BLaER1 treated with 17β-estradiol and CSF1 and Interleukin-3, amounts not matched to agents 10 nM and 100 nM (cell line): Measurements from ENCODE around the gene PLS1.
"Not testable (repeated sequence)": the region's sequence is repeated elsewhere in the genome, so short reads cannot be mapped to it uniquely, and the experiment has no call there.

Experiments
- H3K27ac ChIP-seq, 11 experiments: shearing (Covaris generic); formaldehyde crosslinking; 2 replicates each; pipeline ENCODE4 v1.8.1; 2022
- H3K27me3 ChIP-seq, 11 experiments: shearing (Covaris generic); formaldehyde crosslinking; 2 replicates each; pipeline ENCODE4 v1.8.1; 2022
- H3K36me3 ChIP-seq, 11 experiments: shearing (Covaris generic); formaldehyde crosslinking; 2 replicates each; pipeline ENCODE4 v1.8.1; 2022
- H3K4me1 ChIP-seq, 10 experiments: shearing (Covaris generic); formaldehyde crosslinking; 2 replicates each; pipeline ENCODE4 v1.8.1; 2022
- H3K4me2 ChIP-seq, 11 experiments: shearing (Covaris generic); formaldehyde crosslinking; 2 replicates each; pipeline ENCODE4 v1.8.1; 2022
- H3K4me3 ChIP-seq, 10 experiments: shearing (Covaris generic); formaldehyde crosslinking; 2 replicates each; pipeline ENCODE4 v1.8.1; 2022
- H3K9ac ChIP-seq, 11 experiments: shearing (Covaris generic); formaldehyde crosslinking; 2 replicates each; pipeline ENCODE4 v1.8.1; 2022
- H3K9me3 ChIP-seq, 11 experiments: shearing (Covaris generic); formaldehyde crosslinking; replicated peaks in 1 of 11; 2 replicates each; pipeline ENCODE4 v1.8.1; 2022
- H4K20me1 ChIP-seq, 11 experiments: shearing (Covaris generic); formaldehyde crosslinking; 2 replicates each; pipeline ENCODE4 v1.8.1; 2022
- Cebpa-rat ChIP-seq, 11 experiments: shearing (Covaris generic); IDR thresholded peaks; 2 replicates each; pipeline ENCODE4 v1.8.1; 2022

The PLS1 gene

DNA sequence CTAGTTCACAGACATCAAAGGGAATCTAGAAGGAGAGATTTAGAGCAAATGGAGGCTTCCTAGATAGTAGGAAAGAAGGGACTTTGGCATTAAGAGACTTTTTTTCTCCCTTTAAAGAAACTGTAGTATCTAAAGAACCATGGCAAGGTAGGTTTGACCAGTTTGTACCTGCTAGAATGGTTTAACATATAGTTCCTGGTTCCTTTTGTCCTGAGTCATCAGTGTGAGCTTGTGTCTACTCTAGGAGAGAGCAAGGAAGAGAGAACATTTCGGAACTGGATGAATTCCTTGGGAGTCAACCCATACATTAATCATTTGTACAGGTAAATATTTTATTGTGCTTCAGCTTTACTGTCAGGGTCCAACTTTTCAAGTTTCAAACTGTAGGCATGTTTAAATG lies 98.0 kb downstream of the PLS1 start:
- Histone ChIP-seq H3K4me2 (no peak overlapping the region), H3K4me1 (no peaks in the 10 kb centered on the region), H3K9me3 (no peaks in the 10 kb centered on the region), H3K27ac (no peak overlapping the region), H3K36me3 (no peaks in the 10 kb centered on the region), H4K20me1 (no peaks in the 10 kb centered on the region), H3K4me3 (no peak overlapping the region), H3K9ac (no peak overlapping the region), H3K27me3 (no peaks in the 10 kb centered on the region)
- no peak for TF ChIP-seq Cebpa-rat (IDR thresholded peaks at IDR 0.05)

DNA sequence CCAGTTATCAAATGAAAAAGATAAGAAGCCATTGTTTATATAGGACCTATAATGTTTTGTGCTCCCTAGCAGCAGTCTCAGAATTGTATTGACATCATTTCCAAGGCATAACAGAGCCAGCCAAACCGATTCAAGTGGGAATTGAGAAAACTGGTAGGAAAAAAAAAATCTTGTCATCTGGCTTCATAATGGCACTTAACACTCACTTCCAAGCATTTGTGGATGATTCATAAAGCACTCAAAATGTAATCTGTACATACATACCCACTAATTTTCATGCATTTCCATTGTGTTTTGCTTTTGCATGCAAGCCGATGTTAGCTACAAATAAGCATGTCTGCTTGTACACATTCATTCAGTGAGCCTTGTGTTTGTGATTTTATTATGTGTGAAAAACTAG lies 109.0 kb downstream of the PLS1 start:
- TF ChIP-seq Cebpa-rat (IDR thresholded peaks at IDR 0.05), result no peak
- Histone ChIP-seq H3K27me3 (no peaks in the 10 kb centered on the region), H3K36me3 (no peaks in the 10 kb centered on the region), H3K4me1 (0 out of 20 replicates have a peak, but pooled peaks cover 0 to 4% (median 0%) of the 10 kb centered on the region in 10 experiments), H3K9ac (no peak overlapping the region), H3K4me2 (no peak overlapping the region), H3K9me3 (peaks cover 0 to 6% (median 0%) of the 10 kb centered on the region in 11 experiments; a peak in 2 of 22 replicates), H4K20me1 (no peaks in the 10 kb centered on the region), H3K27ac (no peak overlapping the region), H3K4me3 (no peak overlapping the region)

DNA sequence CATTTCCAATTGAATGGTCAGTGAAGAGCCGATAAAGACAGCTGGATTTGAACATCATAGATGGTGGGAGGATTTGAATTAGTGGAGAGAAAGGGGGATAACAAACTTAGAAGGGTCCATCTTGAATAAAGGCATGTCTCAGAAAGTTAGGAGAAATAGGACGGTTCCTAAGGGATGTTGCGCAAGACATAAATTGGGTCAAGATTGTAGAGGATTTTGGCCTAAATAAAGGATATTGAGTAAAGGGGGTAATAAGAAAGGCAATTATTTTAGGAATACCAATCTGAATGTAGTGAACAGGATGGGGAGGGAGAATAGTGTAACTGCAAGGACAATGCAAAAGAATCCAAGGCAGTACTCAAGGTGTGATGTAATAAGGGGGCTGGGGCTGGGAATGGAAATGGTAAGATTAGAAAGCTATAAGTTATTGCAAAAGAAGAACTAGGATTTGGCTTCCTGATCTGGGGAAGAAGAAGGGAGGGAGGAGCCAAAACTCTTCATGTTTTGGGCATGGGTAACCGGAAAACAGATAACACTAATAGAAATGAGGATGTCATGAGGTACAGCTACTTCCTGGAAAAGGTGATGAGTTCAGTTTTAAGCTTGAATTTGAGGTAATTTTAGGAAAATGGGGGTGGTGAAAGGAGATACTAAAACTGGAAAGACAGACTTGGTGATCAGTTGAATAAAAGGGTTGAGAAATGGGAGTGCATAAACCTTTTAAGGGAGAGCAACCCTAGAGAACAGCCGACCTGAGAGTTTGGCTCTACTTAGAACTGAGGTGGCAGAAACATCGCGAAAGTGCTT lies 110.3 kb downstream of the PLS1 start:
- H3K9ac ChIP-seq, result no peak overlapping the region
- no peaks in the 10 kb centered on the region for H4K20me1 ChIP-seq

DNA sequence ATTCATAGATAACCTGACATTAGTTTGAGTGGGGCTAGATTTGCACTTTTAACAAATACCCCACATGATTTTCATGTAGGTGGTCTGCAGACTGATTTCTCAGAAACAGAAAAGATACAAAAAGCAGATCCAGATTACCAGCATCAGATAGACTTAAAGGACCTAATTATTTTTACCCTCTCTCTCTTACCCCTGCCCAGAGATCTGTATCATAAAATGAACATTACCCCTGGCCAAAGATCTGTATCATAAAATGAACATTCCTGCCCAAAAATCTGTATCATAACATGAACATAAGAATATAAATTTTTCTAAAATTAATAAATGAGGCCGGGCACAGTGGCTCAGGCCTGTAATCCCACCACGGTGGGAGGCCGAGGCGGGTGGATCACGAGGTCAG lies 113.0 kb downstream of the PLS1 start:
- no peak overlapping the region for H3K4me3 ChIP-seq
- H3K9ac ChIP-seq, result no peak overlapping the region

More for the DNA sequence above, 110.3 kb downstream of the PLS1 start:
- Histone ChIP-seq H3K27ac (no peak overlapping the region), H3K4me1 (0 out of 20 replicates have a peak, but pooled peaks cover 0 to 4% (median 0%) of the 10 kb centered on the region in 10 experiments), H3K4me3 (no peak overlapping the region), H3K27me3 (no peaks in the 10 kb centered on the region), H3K4me2 (no peak overlapping the region), H3K36me3 (no peaks in the 10 kb centered on the region), H3K9me3 (no peaks in the 10 kb centered on the region)
- peak in 7 of 11 experiments; percentile 30 to 90 (median 67); a peak in 11 of 22 replicates for TF ChIP-seq Cebpa-rat (IDR thresholded peaks at IDR 0.05)

DNA sequence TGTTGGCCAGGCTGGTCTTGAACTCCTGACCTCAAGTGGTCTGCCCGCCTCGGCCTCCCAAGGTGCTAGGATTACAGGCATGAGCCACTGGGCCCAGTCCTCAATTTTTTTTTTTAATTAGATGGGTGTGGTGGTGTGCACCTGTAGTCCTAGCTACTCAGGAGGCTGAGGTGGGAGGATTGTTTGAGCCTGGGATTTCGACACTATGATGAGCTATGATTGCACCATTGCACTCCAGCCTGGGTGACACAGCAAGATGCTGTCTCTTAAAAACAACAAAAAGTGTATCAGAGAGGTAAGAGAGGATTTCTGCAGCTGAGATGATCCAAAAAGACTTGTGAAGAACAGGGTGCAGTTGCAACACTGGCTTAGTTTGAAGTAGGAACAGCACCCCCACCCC lies 118.7 kb downstream of the PLS1 start:
- H3K4me1 ChIP-seq, H4K20me1 ChIP-seq, H3K4me3 ChIP-seq, H3K36me3 ChIP-seq, H3K27me3 ChIP-seq, H3K27ac ChIP-seq, H3K9me3 ChIP-seq, H3K4me2 ChIP-seq, H3K9ac ChIP-seq: not testable (repeated sequence)

More for the DNA sequence above, 113.0 kb downstream of the PLS1 start:
- TF ChIP-seq Cebpa-rat (IDR thresholded peaks at IDR 0.05), result no peak
- Histone ChIP-seq H3K9me3 (no peaks in the 10 kb centered on the region), H3K4me1 (0 out of 20 replicates have a peak, but pooled peaks cover 0 to 4% (median 0%) of the 10 kb centered on the region in 10 experiments), H4K20me1 (no peaks in the 10 kb centered on the region), H3K27me3 (no peaks in the 10 kb centered on the region), H3K4me2 (no peak overlapping the region), H3K36me3 (no peaks in the 10 kb centered on the region), H3K27ac (no peak overlapping the region)

DNA sequence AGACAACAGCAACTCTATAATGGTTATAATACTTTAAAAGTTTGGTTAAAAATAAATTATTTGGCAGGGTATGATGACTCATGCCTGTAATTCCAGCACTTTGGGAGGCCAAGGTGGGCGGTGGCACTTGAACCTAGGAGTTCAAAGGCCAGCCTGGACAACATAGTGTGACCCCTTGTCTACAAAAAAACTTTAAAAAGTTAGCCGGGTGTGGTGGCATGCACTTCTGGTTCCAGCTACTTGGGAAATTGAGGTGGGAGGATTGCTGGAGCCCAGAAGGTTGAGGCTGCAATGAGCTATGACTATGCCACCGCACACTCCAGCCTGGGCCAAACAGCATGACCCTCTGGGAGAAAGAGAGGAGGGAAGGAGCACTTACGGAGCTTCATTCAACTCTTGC lies 119.9 kb downstream of the PLS1 start:
- H3K9me3 ChIP-seq, result no peaks in the 10 kb centered on the region
- no peaks in the 10 kb centered on the region for H3K27me3 ChIP-seq
- H3K4me3 ChIP-seq, result no peak overlapping the region
- H4K20me1 ChIP-seq, result no peaks in the 10 kb centered on the region
- H3K4me2 ChIP-seq, result no peak overlapping the region
- H3K36me3 ChIP-seq, result no peaks in the 10 kb centered on the region
- no peak overlapping the region for H3K9ac ChIP-seq
- no peaks in the 10 kb centered on the region for H3K4me1 ChIP-seq
- no peak for TF ChIP-seq Cebpa-rat (IDR thresholded peaks at IDR 0.05)
- no peak overlapping the region for H3K27ac ChIP-seq

DNA sequence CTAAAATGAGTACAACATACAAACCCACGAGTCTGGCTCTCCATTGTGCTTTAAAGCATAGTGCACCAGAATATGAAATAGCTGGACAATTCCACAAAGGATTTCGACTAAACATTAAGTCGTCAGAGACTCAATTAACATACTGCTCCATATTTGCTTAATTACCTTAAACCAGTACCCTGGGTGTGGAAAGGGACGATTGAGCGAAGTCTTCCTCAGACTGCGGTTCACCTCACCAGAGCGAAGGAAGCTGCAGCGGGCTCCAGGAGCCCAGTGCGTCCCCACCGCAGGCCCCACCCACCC lies 127.4 kb downstream of the PLS1 start:
- Histone ChIP-seq H3K9ac (peak overlapping the region in 2 of 11 experiments; percentile 87 to 88; a peak in 2 of 22 replicates), H3K4me2 (peak overlapping the region; percentile 55 to 81 (median 70); a peak in 21 of 22 replicates), H3K27ac (no peak overlapping the region; a peak in 1 of 22 replicates)

DNA sequence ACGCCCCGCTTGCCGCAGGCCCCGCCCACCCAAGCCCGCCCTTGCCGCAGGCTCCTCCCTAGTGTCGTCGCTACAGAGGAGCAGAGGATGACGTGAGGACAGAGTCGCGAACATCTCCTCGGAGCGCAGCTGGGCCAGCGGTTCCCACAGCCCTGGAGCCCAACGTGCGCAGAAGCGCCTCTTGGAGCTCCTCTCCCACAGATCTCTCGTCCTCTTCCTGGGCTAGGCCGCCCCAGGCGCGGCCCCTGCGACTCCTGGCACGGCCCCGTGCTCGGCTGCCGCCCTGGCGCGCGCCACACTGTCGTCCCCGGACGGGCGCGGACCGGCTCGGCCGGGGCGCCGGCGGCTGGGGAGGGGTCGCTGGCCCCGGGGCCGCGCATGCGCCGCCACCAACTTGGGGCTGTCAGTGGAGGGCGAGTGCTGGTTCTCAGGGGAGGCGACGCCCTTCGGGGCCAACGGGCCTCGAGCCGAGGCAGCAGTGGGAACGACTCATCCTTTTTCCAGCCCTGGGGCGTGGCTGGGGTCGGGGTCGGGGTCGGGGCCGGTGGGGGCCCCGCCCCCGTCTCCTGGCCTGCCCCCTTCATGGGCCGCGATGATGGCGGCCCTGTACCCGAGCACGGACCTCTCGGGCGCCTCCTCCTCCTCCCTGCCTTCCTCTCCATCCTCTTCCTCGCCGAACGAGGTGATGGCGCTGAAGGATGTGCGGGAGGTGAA lies 127.9 kb downstream of the PLS1 start, which contains the start of gene TRPC1:
Gene TRPC1 (plus strand): TSS at position 67 of the 714 bp plus-strand sequence. CDS start 526 bp downstream, at position 593.
- H3K9me3 ChIP-seq, result peaks cover 0 to 7% (median 0%) of the 10 kb centered on the region in 11 experiments; a peak in 5 of 22 replicates
- H4K20me1 ChIP-seq, result no peaks in the 10 kb centered on the region
- no peak for TF ChIP-seq Cebpa-rat (IDR thresholded peaks at IDR 0.05)
- H3K4me1 ChIP-seq, result peaks cover 0 to 14% (median 7%) of the 10 kb centered on the region in 10 experiments; a peak in 14 of 20 replicates
- no peaks in the 10 kb centered on the region for H3K36me3 ChIP-seq
- peak within 1 kb of the TSS; percentile 85 to 97 (median 90) for H3K4me3 ChIP-seq
- H3K27ac ChIP-seq, result peak within 1 kb of the TSS; percentile 74 to 91 (median 86)
- H3K4me2 ChIP-seq, result peak within 1 kb of the TSS; percentile 73 to 98 (median 92)
- H3K9ac ChIP-seq, result peak within 1 kb of the TSS; percentile 87 to 92 (median 90)
- H3K27me3 ChIP-seq, result peaks cover 4 to 12% (median 11%) of the 10 kb centered on the region in 11 experiments; a peak in 17 of 22 replicates

More for the DNA sequence above, 127.4 kb downstream of the PLS1 start:
- Histone ChIP-seq H3K4me3 (peak overlapping the region; percentile 85 to 97 (median 90)), H4K20me1 (no peaks in the 10 kb centered on the region), H3K36me3 (no peaks in the 10 kb centered on the region), H3K4me1 (peaks cover 0 to 14% (median 7%) of the 10 kb centered on the region in 10 experiments; a peak in 14 of 20 replicates), H3K27me3 (peaks cover 4 to 12% (median 11%) of the 10 kb centered on the region in 11 experiments; a peak in 17 of 22 replicates), H3K9me3 (peaks cover 0 to 7% (median 0%) of the 10 kb centered on the region in 11 experiments; a peak in 5 of 22 replicates)
- no peak for TF ChIP-seq Cebpa-rat (IDR thresholded peaks at IDR 0.05)
